Prostate gland (tissue), 2 donors: ENCODE results near the gene SLFN12L.
"Not testable (repeated sequence)": the region's sequence is repeated elsewhere in the genome, so short reads cannot be mapped to it uniquely, and the experiment has no call there.

Source experiments
- CTCF ChIP-seq, 4 experiments: fragments of 200-600 bp in 2 of 4; fragments of 450-650 bp in 2 of 4; sonication (generic) in 2 of 4; IDR thresholded peaks; 1 replicate in 3 of 4; 2 replicates in 1 of 4; pipeline ENCODE4 v1.5.1; 2016 to 2019; ENCODE audit warnings: antibody characterized with exemption in 4 of 4, mild to moderate bottlenecking in 2 of 4, moderate library complexity in 2 of 4
- POLR2AphosphoS5 ChIP-seq: sonication (generic); formaldehyde crosslinking; IDR thresholded peaks from one replicate; pipeline ENCODE4 v1.6.1; 2017; ENCODE audit warnings: antibody characterized with exemption

DNA sequence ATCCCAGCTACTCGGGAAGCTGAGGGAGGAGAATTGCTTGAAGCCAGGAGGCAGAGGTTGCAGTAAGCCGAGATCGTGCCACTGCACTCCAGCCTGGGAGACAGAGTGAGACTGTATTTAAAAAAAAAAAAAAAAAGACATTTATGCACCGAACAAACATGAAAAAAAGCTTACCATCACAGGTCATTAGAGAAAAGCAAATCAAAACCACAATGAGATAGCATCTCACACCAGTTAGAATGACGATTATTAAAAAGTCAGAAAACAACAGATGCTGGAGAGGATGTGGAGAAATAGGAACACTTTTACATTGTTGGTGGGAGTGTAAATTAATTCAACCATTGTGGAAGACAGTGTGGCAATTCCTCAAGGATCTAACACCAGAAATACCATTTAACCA is 19.0 kb downstream of the SLFN12L start:
- TF ChIP-seq CTCF (IDR thresholded peaks at IDR 0.05); POLR2AphosphoS5: not testable (repeated sequence)
